Loucy (cell line): ENCODE measurements around the gene POP4.

Experiments
- CTCF ChIP-seq: fragments of 200-600 bp; sonication (generic); conservative IDR thresholded peaks from 2 replicates; pipeline ENCODE4 v1.5.1; 2014; ENCODE audit warnings: mild to moderate bottlenecking, antibody characterized with exemption, low read length
- EZH2phosphoT487 ChIP-seq: fragments of 200-600 bp; IDR thresholded peaks from 2 replicates; pipeline ENCODE4 v1.6.1; 2018; ENCODE audit warnings: antibody characterized with exemption, mild to moderate bottlenecking, moderate library complexity, borderline replicate concordance

- TF ChIP-seq CTCF (no peak), EZH2phosphoT487 (no peak)
Observed at GRCh38 chr19:29568036-29569025, 37.8 kb upstream of the POP4 start.
